GM12801 (cell line): Measurements from ENCODE around the gene TBC1D22A.

ENCODE experiments used
- CTCF ChIP-seq: IDR thresholded peaks from one replicate; pipeline ENCODE4 v1.5.1; 2011; ENCODE audit warnings: control low read depth; ENCODE audit not compliant: insufficient read length; ENCODE audit errors: extremely low read depth

Gene TBC1D22A

GRCh38 chr22:46878191-46878948 lies 115.9 kb downstream of the TBC1D22A start:
- no peak for TF ChIP-seq CTCF

GRCh38 chr22:46879083-46879482 lies 116.6 kb downstream of the TBC1D22A start:
- TF ChIP-seq CTCF: no peak

GRCh38 chr22:46881373-46882118 lies 119.1 kb downstream of the TBC1D22A start:
- no peak for TF ChIP-seq CTCF

GRCh38 chr22:46883092-46883910 lies 120.9 kb downstream of the TBC1D22A start:
- TF ChIP-seq CTCF: no peak

- no peak for TF ChIP-seq CTCF
Measured at GRCh38 chr22:46884365-46884764, 121.9 kb downstream of the TBC1D22A start.

- no peak for TF ChIP-seq CTCF
Measured at GRCh38 chr22:46887978-46888377, 125.5 kb downstream of the TBC1D22A start.

GRCh38 chr22:46890819-46891218 lies 128.4 kb downstream of the TBC1D22A start:
- TF ChIP-seq CTCF: no peak
